Measurements from ENCODE around the gene NSD2. TPM values are rescaled to one million over a fixed set of nuclear protein-coding genes. Genes with fewer than 3 reads are reported as not detected.

The NSD2 gene
- total and polyA plus RNA-seq, 9 of the 15 experiments (the other 6 are each of a cell fraction or from before 2014, with no cell fraction given), result 6.4 to 126 (median 58.8) TPM

GRCh38 chr4:1943928-1944327, 72.7 kb downstream of the NSD2 start:
- no peaks in the 10 kb centered on the region; a peak in 1 of 5 replicates for H3K4me1 ChIP-seq (replicated peaks in 1 of 2; ENCODE audit: control insufficient read depth in 2 of 2, insufficient read depth in 2 of 2, low read length in 2 of 2)
- H3K36me3 ChIP-seq (ENCODE audit: control insufficient read depth, insufficient read depth, low read length), result peaks cover 90% of the 10 kb centered on the region
- no peaks in the 10 kb centered on the region for H3K9me1 ChIP-seq (ENCODE audit: control insufficient read depth, insufficient read depth, low read length)
- ATAC-seq (no peak), FAIRE-seq (no peak), DNase-seq (ENCODE audit: extremely low read depth in 1 of 4, low spot score in 3 of 4) (no peak)
- peaks cover 4% of the 10 kb centered on the region; the same call in 1 of the 2 replicates for H4K20me1 ChIP-seq (replicated peaks; ENCODE audit: control insufficient read depth, insufficient read depth, low read length)
- no peak overlapping the region for H3K9ac ChIP-seq (ENCODE audit: insufficient read depth in 1 of 2, low read depth in 2 of 2, low read length in 2 of 2)
- no peaks in the 10 kb centered on the region for H3K27me3 ChIP-seq (ENCODE audit: control insufficient read depth in 2 of 2, insufficient read depth in 2 of 2, low read length in 2 of 2)
- intact Hi-C loops (cut with micrococcal nuclease), result no loop called here
- H2AFZ ChIP-seq (ENCODE audit: low read depth, low read length), result no peak overlapping the region
- ChIA-PET POLR2A (no interaction called here), CTCF (ENCODE audit: low intra/inter-chr PET ratio) (no interaction called here)
- in situ Hi-C loops (cut with MboI), result no loop called here
- H3K27ac ChIP-seq (ENCODE audit: extremely low read depth, low read depth, low read length), result no peak overlapping the region
- no TSS peak for BruUV-seq (replicated peaks)
- 87% methylated on average over 7 of the region's 7 CpGs for WGBS (ENCODE audit: insufficient coverage, low coverage, missing lambda C conversion rate)
- H3K4me2 ChIP-seq (ENCODE audit: insufficient read depth, low read length), result no peak overlapping the region
- no peak overlapping the region for H3K4me3 ChIP-seq
- TF ChIP-seq, protein P1, sequence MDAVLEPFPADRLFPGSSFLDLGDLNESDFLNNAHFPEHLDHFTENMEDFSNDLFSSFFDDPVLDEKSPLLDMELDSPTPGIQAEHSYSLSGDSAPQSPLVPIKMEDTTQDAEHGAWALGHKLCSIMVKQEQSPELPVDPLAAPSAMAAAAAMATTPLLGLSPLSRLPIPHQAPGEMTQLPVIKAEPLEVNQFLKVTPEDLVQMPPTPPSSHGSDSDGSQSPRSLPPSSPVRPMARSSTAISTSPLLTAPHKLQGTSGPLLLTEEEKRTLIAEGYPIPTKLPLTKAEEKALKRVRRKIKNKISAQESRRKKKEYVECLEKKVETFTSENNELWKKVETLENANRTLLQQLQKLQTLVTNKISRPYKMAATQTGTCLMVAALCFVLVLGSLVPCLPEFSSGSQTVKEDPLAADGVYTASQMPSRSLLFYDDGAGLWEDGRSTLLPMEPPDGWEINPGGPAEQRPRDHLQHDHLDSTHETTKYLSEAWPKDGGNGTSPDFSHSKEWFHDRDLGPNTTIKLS (IDR thresholded peaks at IDR 0.05; ENCODE audit: borderline replicate concordance, low read depth), result no peak
- TF ChIP-seq NCOA6 (IDR thresholded peaks at IDR 0.05) (no peak), ZNF140 (CRISPR knock-in tag; IDR thresholded peaks at IDR 0.05) (no peak), NFE2 (IDR thresholded peaks at IDR 0.05; ENCODE audit: low read depth) (no peak), KDM2B (CRISPR knock-in tag; IDR thresholded peaks at IDR 0.05) (no peak)
- H3K79me2 ChIP-seq (ENCODE audit: control insufficient read depth, insufficient read depth, low read length), result no peaks in the 10 kb centered on the region; the same call in 2 of the 3 replicates
- H3K9me3 ChIP-seq (replicated peaks; ENCODE audit: control insufficient read depth, insufficient read depth, low read depth, low read length), result no peaks in the 10 kb centered on the region

Measured in K562 (cell line).